ENCODE data around the gene PWWP2A.

- TF ChIP-seq POLR2A (IDR thresholded peaks at IDR 0.05; ENCODE audit: low read depth, low read length) (no peak), SPI1 (IDR thresholded peaks at IDR 0.05; ENCODE audit: low read depth, low read length) (peak; percentile 64), POLR2AphosphoS5 (IDR thresholded peaks at IDR 0.05; ENCODE audit: low read depth, low read length) (no peak), TAF1 (IDR thresholded peaks at IDR 0.05; ENCODE audit: low read depth, low read length) (no peak), PAX5 (IDR thresholded peaks at IDR 0.05; ENCODE audit: insufficient read depth, low read length, severe bottlenecking) (no peak), POU2F2 (IDR thresholded peaks at IDR 0.05; ENCODE audit: low read depth, low read length) (no peak)
These were observed 13.4 kb downstream of the PWWP2A start for GRCh38 chr5:160105686-160106360.
